Lower lobe of right lung (tissue), 2 donors: ENCODE data around the gene MYL3. TPM values are rescaled to one million over a fixed set of nuclear protein-coding genes. Genes with fewer than 3 reads are reported as not detected.

Experiments
- ATAC-seq, 2 donors: fragments of 200-7000 bp; cut with Tn5 transposase; one replicate each; pipeline ENCODE4 v1.9.1; 2020 to 2022; ENCODE audit warnings: mild to moderate bottlenecking in 2 of 2, moderate library complexity in 2 of 2
- DNase-seq: peaks from one replicate; pipeline ENCODE4 v3.0.0-alpha.2; 2020
- H3K27ac ChIP-seq: fragments of 200-600 bp; one replicate; pipeline ENCODE4 v1.8.0; 2022
- H3K27me3 ChIP-seq: fragments of 200-600 bp; one replicate; pipeline ENCODE4 v1.8.0; 2022; ENCODE audit warnings: low read depth
- H3K36me3 ChIP-seq: fragments of 200-600 bp; one replicate; pipeline ENCODE4 v1.8.0; 2022; ENCODE audit warnings: mild to moderate bottlenecking
- H3K4me1 ChIP-seq: fragments of 200-600 bp; one replicate; pipeline ENCODE4 v1.8.0; 2022
- H3K4me3 ChIP-seq: fragments of 200-600 bp; one replicate; pipeline ENCODE4 v1.8.0; 2022; ENCODE audit warnings: mild to moderate bottlenecking
- H3K9me3 ChIP-seq: fragments of 200-600 bp; one replicate; pipeline ENCODE4 v1.8.0; 2022
- intact Hi-C: fragments of 100-400 bp; cut with DNase I; formaldehyde crosslinking; loops from one replicate; pipeline ENCODE4 v1.11.0; 2022
- total RNA-seq: library from RNA; stranded (reverse); fragmentation: NEBNext Ultra II Directional; extraction: Animal tissue kit (Norgen Biotek cat#: 25700); gene quantifications from one replicate; pipeline ENCODE4 v1.2.1, GENCODE V29; 2021
- TF ChIP-seq, protein P1 (sequence below): fragments of 200-600 bp; IDR thresholded peaks from one replicate; pipeline ENCODE4 v1.8.0; 2022; ENCODE audit warnings: antibody characterized with exemption, mild to moderate bottlenecking
- donor health status: DM: no; HTN: yes; CAD: no; lungs with severe emphysema.

Gene MYL3
- total RNA-seq, 1 donor from 2014 or later = 2.0 TPM

DNA sequence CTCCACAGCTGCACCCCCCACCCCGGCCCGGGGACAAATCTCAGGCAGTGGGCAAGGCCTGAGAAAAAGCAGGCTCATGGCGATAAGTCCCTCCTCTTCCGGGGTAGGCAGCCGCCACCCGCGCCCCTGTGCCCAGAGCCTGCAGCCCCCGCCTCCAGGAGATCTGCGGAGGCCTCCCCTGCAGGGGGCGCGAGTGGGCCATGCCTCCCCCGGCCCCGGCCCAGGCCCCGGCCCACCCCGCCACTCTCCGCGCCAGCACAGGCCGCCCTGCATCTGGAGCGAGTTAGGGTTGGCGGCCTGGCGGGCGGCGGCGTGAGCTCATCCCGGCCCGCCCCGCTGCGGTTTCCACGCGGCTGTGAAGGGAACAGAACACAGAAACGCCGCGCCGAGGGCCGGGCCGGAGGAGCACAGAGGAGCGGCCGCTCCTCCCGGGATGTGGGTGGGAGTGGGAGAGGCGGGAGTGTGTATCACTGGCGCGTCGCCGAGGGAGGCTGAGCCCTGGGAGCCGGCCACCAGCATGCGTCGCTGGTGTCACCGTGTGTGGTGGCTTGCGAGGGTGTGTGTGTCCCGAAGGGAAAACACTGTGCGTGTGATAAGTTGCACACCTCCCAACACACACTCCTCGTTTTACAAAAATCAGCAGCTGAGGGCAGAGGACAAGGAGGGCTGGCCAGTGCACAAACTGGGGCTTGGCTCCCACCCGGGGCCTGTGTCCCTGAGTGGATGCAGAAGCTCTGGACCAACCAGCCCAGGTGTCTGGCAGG, 17.2 kb downstream of the MYL3 start:
- Histone ChIP-seq H3K4me1 (peaks cover 21% of the 10 kb centered on the region), H3K4me3 (peak overlapping the region; percentile 67), H3K27me3 (no peaks in the 10 kb centered on the region), H3K9me3 (peaks cover 7% of the 10 kb centered on the region), H3K36me3 (no peaks in the 10 kb centered on the region), H3K27ac (peak overlapping the region; percentile 80)
- ATAC-seq (peak; percentile 89 to 95), DNase-seq (peak; percentile 88)
- intact Hi-C loops = no loop called here
- TF ChIP-seq, protein P1, sequence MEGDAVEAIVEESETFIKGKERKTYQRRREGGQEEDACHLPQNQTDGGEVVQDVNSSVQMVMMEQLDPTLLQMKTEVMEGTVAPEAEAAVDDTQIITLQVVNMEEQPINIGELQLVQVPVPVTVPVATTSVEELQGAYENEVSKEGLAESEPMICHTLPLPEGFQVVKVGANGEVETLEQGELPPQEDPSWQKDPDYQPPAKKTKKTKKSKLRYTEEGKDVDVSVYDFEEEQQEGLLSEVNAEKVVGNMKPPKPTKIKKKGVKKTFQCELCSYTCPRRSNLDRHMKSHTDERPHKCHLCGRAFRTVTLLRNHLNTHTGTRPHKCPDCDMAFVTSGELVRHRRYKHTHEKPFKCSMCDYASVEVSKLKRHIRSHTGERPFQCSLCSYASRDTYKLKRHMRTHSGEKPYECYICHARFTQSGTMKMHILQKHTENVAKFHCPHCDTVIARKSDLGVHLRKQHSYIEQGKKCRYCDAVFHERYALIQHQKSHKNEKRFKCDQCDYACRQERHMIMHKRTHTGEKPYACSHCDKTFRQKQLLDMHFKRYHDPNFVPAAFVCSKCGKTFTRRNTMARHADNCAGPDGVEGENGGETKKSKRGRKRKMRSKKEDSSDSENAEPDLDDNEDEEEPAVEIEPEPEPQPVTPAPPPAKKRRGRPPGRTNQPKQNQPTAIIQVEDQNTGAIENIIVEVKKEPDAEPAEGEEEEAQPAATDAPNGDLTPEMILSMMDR = peak; percentile 57

DNA sequence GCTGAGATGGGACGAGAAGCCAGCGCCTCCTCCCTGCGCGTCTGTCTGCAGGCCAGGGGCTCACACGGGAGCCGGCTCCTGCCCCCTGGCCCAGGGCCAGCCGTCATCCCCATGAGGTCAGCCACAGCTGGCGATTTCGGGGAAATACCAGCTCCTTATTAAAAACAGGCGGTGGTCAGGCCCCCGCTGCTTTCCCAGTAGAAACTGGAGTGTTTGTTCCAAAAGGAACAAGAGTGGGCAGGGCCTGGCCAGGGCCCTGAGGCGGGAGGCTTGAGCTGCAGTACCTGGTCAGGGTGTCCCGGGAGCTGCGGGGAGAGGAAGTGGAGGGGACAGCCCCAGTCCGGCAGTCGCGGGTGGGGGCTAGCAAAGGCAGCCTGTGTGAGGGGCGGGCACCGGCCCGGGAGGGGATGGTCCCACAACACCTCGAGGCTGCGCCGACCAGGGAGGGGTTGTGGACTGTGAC, 17.8 kb downstream of the MYL3 start:
- ATAC-seq (peak; percentile 91 to 94), DNase-seq (peak; percentile 85)
- peaks cover 21% of the 10 kb centered on the region for H3K4me1 ChIP-seq
- peaks cover 7% of the 10 kb centered on the region for H3K9me3 ChIP-seq
- H3K4me3 ChIP-seq = peak overlapping the region; percentile 67
- TF ChIP-seq, protein P1 = no peak
- H3K36me3 ChIP-seq = no peaks in the 10 kb centered on the region
- peak overlapping the region; percentile 80 for H3K27ac ChIP-seq
- intact Hi-C loops = no loop called here
- no peaks in the 10 kb centered on the region for H3K27me3 ChIP-seq

DNA sequence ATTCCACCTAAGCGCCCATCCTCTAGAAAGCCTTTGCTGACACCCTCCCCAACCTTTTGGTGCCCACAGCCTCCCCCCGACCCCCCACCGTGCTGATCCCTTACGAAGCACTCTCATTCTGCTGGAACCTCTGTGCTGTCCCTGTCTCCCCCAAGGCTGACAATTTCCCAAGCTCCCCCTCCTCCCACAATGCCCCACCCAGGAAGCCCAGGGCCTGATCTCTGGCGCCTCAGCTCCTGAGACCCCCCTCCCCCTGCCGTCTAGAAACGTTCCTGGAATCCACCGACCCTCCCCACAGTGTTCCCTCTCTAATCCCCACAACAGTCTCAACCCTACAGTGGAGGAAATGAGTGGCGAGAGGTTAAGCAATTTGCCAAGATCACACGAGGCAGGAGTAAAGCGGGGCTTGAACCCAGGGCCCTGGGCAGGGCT, 18.3 kb downstream of the MYL3 start:
- Histone ChIP-seq H3K27me3 (no peaks in the 10 kb centered on the region), H3K4me1 (peaks cover 21% of the 10 kb centered on the region), H3K27ac (peak overlapping the region; percentile 80), H3K4me3 (peak overlapping the region; percentile 67), H3K36me3 (no peaks in the 10 kb centered on the region), H3K9me3 (peaks cover 7% of the 10 kb centered on the region)
- ATAC-seq = peak in 1 of 2 donors; percentile 15
- intact Hi-C loops = no loop called here
- DNase-seq = peak; percentile 40
- TF ChIP-seq, protein P1 = no peak

DNA sequence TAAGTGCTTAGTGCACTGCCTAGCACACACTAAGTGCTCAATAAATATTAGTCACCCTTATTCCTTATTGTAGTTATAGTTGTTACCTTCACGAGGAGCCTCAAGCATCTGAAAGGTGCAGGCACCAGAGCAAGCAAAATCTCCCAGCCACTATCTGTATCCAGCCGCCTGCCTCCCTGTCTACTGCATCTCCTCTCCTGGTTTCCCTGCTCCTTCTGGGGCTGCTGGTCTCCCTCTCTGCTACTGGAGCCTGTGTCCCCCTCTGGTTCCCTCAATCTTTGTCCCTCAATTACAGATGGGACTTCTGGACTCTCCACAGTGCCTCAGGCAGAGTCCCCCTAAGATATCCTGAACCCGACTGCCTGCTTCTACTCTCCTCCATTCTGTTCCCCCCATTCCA, 18.8 kb downstream of the MYL3 start:
- no peak overlapping the region for H3K4me3 ChIP-seq
- TF ChIP-seq, protein P1 = no peak
- H3K9me3 ChIP-seq = peaks cover 7% of the 10 kb centered on the region
- intact Hi-C loops = no loop called here
- DNase-seq = no peak
- ATAC-seq = no peak
- H3K4me1 ChIP-seq = peaks cover 21% of the 10 kb centered on the region
- H3K27me3 ChIP-seq = no peaks in the 10 kb centered on the region
- H3K36me3 ChIP-seq = no peaks in the 10 kb centered on the region
- no peak overlapping the region for H3K27ac ChIP-seq

DNA sequence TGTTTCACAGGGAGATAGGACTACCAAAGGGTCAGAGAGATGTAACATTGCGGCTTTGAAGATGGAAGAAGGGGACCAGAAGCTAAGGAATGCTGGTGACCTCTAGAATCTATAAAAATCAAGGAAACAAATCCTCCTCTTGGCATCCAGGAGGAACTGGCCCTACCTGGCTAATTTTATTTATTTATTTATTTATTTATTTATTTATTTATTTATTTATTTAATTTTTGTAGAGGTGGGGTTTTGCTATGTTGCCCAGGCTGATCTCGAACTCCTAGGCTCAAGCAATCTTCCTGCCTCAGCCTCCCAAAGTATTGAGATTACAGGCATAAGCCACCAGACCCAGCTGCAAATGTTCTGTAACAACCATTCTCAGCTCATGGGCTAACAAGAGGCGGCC, 19.7 kb downstream of the MYL3 start:
- TF ChIP-seq, protein P1 = no peak
- no peaks in the 10 kb centered on the region for H3K36me3 ChIP-seq
- no peak overlapping the region for H3K27ac ChIP-seq
- peaks cover 13% of the 10 kb centered on the region for H3K9me3 ChIP-seq
- H3K4me3 ChIP-seq = no peak overlapping the region
- intact Hi-C loops = no loop called here
- peaks cover 21% of the 10 kb centered on the region for H3K4me1 ChIP-seq
- DNase-seq (no peak), ATAC-seq (no peak)
- no peaks in the 10 kb centered on the region for H3K27me3 ChIP-seq
